GM12801 (cell line): ENCODE results near the gene CDCA7.

ENCODE experiments used
- TF ChIP-seq, protein P1 (sequence below): IDR thresholded peaks from one replicate; pipeline ENCODE4 v1.5.1; 2011; ENCODE audit warnings: control low read depth; ENCODE audit not compliant: insufficient read length; ENCODE audit errors: extremely low read depth

The CDCA7 gene

DNA sequence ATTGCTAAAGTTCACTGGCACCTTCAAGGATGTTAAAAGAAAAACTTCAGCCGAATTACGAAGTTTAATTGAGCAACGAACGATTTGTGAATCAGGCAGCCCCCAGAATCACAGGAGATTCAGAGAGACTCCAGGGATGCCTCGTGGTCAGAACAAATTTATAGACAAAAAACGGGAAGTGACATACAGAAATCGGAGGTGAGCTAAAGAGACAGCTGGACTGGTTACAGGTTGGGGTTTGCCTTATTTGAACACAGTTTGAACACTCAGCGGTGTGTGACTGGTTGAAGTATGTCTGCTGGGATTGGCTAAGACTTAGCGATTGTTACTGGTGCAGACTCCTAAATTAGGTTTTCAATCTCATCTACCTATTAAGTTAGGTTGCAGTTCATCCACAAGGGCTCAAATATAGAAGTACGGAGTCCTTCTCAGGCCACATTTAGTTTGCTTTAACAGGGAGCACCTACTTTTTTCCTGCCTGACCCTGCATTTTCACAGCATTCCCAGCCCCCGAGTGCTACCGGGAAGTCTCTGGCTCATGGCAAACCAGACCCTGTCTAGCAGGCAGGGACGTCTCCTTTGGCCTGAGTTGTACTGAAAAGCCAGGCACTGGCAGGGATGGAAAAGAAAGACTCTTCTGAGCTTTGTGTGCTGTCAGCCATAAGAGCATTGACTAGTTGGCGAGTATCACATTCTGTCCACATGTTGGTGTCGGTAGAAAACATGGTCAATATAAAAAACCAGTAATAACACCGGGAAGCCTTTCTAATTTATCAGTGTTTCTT, 41.1 kb downstream of the CDCA7 start:
- TF ChIP-seq, protein P1, sequence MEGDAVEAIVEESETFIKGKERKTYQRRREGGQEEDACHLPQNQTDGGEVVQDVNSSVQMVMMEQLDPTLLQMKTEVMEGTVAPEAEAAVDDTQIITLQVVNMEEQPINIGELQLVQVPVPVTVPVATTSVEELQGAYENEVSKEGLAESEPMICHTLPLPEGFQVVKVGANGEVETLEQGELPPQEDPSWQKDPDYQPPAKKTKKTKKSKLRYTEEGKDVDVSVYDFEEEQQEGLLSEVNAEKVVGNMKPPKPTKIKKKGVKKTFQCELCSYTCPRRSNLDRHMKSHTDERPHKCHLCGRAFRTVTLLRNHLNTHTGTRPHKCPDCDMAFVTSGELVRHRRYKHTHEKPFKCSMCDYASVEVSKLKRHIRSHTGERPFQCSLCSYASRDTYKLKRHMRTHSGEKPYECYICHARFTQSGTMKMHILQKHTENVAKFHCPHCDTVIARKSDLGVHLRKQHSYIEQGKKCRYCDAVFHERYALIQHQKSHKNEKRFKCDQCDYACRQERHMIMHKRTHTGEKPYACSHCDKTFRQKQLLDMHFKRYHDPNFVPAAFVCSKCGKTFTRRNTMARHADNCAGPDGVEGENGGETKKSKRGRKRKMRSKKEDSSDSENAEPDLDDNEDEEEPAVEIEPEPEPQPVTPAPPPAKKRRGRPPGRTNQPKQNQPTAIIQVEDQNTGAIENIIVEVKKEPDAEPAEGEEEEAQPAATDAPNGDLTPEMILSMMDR = no peak

DNA sequence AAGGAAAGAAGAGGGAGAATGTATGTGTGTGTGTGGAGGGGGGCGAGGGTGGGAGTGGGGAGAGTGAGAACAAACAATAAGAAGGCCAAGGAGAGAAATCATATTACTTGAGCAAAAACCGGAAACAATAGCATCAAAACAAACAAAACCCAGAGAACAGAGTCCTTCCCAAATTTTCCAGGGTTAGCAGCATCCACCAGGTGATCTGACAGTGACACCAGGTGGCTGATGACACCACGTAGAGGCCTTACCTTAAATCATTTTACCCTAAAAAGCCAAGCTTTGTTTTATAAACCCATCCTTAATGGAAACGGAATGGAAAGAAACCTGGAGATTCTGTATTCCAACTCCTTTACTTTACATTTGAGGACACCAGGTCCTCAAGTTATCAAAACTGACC, 42.9 kb downstream of the CDCA7 start:
- TF ChIP-seq, protein P1 = no peak

DNA sequence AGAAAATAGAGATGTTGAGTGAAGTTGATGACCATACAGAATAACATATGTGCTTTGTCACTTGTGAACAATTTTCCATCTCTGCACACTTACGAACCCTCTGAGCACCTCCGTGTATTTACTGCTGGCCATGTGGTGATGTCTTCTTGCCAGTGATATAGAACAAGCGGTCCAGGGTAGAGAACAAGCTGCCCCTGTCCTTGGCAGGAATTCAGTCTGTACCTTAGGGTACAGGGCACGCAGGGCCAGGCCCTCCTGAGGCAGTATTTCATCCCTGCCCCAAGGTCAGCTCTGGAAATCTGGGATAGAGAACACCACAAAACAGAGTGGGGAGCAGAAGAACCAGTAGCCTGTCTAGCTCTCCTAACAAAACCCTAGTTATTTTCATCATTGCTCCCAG, 44.6 kb downstream of the CDCA7 start:
- TF ChIP-seq, protein P1 = no peak

GRCh38 chr2:173400760-173401159, 46.1 kb downstream of the CDCA7 start:
- TF ChIP-seq, protein P1 = no peak

GRCh38 chr2:173401716-173402326, 47.1 kb downstream of the CDCA7 start:
- TF ChIP-seq, protein P1 = no peak

- TF ChIP-seq, protein P1 = peak; percentile 76
These were observed 47.8 kb downstream of the CDCA7 start for GRCh38 chr2:173402405-173402974.

DNA sequence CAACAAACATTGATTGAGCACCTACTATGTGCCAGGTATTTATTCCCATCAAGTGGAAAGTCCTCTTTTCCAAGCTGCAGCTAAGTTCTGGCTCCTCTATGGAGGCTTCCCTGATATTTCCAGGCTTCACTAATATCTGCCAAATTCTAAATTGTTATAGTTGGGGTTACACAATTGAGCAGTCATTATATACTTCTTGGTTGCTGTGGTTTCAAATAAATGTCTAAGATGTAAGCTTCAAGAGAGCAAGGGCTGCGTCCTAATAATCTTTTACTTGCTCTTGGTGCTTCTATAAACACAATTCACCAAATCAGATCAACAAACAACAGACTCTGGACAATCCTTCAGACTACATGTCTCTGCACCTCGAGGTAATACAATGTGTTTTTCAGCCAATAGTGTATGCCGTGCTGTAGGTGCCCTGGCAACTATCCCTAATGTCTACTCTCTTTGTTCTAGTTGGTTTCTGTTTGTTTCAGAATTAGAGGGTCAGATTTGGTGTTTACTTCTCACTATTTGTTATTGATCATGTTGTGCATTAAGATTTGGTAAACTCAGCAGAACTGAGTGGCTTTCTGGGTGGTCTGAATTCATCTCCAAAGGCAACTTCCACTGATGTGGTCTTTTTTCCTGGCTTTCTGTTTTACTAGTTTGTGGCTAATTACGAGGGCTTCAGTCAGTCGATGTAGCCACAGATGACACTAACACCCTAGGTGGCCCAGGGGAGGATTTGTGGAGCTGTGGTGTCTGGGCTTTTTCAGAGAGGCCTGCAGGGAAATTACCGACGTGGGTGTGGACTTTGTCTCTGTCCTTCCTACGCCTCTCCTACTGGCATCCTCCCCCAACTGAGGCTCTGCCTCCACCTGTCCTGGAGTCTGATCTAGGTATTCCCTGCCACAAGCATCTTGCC, 50.4 kb downstream of the CDCA7 start:
- TF ChIP-seq, protein P1 = no peak
